Ovary (tissue), 3 donors: Measurements from ENCODE around the gene MMP7.

Experiments
- CTCF ChIP-seq, 3 donors: fragments of 450-650 bp in 2 of 3; fragments of 200-600 bp in 1 of 3; IDR thresholded peaks; one replicate each; pipeline versions ENCODE4 v1.5.1 to v1.8.0; 2016 to 2022; ENCODE audit warnings: antibody characterized with exemption in 3 of 3, mild to moderate bottlenecking in 1 of 3
- EP300 ChIP-seq: sonication (generic); formaldehyde crosslinking; IDR thresholded peaks from one replicate; pipeline ENCODE4 v1.6.1; 2017; ENCODE audit warnings: antibody characterized with exemption
- POLR2A ChIP-seq: fragments of 450-650 bp; IDR thresholded peaks from one replicate; pipeline ENCODE4 v1.6.1; 2017; ENCODE audit warnings: antibody characterized with exemption, mild to moderate bottlenecking, moderate library complexity
- donor health status: DM: no; HTN: no; CAD: no.

- TF ChIP-seq CTCF (IDR thresholded peaks at IDR 0.05) = no peak
- TF ChIP-seq POLR2A = no peak
- no peak for TF ChIP-seq EP300
Measured at GRCh38 chr11:102479733-102480132, 50.8 kb downstream of the MMP7 start.
